ENCODE measurements around the gene CCDC106.

Gene CCDC106

DNA sequence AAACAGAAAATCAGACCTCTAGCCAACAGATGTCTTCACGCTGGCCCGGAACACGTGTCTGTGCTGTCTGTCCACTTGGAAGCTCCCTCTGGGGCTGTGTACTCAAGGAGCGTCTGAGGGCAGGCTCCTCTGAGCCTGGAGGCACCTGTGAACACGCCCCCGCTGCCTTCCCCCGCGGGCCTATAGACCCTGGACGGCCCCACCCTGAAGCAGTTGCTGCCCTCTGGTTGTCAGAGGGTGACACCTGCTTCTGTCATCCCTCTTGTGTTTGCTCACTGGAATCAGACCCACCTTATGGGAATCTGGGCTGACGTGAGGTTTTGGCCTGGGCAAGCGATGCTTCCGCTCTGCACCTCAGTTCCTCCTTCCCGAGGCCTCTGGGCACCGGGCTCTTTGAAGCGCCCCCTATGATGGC is 46.2 kb downstream of the CCDC106 start:
- no peaks in the 10 kb centered on the region for H3K27me3 ChIP-seq (ENCODE audit: control insufficient read depth, insufficient read depth, low read length)
- H3K79me2 ChIP-seq = peaks cover 7% of the 10 kb centered on the region
- H2AFZ ChIP-seq = no peak overlapping the region
- no peak overlapping the region for H3K27ac ChIP-seq
- TF ChIP-seq, protein P1, sequence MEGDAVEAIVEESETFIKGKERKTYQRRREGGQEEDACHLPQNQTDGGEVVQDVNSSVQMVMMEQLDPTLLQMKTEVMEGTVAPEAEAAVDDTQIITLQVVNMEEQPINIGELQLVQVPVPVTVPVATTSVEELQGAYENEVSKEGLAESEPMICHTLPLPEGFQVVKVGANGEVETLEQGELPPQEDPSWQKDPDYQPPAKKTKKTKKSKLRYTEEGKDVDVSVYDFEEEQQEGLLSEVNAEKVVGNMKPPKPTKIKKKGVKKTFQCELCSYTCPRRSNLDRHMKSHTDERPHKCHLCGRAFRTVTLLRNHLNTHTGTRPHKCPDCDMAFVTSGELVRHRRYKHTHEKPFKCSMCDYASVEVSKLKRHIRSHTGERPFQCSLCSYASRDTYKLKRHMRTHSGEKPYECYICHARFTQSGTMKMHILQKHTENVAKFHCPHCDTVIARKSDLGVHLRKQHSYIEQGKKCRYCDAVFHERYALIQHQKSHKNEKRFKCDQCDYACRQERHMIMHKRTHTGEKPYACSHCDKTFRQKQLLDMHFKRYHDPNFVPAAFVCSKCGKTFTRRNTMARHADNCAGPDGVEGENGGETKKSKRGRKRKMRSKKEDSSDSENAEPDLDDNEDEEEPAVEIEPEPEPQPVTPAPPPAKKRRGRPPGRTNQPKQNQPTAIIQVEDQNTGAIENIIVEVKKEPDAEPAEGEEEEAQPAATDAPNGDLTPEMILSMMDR (IDR thresholded peaks at IDR 0.05) = no peak
- H3K9ac ChIP-seq = no peak overlapping the region
- peaks cover 6% of the 10 kb centered on the region for H3K4me1 ChIP-seq
- no peak overlapping the region for H3K4me3 ChIP-seq (ENCODE audit: low read depth, low read length)
- no peak overlapping the region for H3K4me2 ChIP-seq (ENCODE audit: low read length)
- no peaks in the 10 kb centered on the region for H3K9me3 ChIP-seq (ENCODE audit: control insufficient read depth, low read length)
- H3K36me3 ChIP-seq (ENCODE audit: control insufficient read depth, insufficient read depth, low read length) = no peaks in the 10 kb centered on the region

DNA sequence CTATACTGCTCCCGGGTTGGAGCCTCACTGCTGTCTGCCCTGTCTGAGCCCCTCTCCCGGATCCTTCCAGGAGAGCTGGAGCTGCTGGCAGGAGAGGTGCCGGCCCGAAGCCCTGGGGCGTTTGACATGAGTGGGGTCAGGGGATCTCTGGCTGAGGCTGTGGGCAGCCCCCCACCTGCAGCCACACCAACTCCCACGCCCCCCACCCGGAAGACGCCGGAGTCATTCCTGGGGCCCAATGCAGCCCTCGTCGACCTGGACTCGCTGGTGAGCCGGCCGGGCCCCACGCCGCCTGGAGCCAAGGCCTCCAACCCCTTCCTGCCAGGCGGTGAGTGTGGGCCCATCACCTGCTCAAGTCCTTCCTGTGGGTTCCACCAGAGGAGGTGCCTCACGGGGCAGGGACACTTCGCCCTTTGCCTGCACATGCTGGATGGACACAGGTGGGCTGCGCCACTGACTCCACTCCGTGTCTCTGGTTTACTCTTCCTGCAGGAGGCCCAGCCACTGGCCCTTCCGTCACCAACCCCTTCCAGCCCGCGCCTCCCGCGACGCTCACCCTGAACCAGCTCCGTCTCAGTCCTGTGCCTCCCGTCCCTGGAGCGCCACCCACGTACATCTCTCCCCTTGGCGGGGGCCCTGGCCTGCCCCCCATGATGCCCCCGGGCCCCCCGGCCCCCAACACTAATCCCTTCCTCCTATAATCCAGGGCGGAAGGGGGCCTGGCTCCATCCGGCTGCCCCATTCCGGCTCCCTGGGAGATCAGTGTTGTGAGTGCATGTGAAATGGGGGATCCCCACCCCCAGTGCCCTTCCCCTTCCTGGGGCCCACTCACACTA is 46.9 kb downstream of the CCDC106 start:
- TF ChIP-seq, protein P1 (IDR thresholded peaks at IDR 0.05) = no peak
- H3K36me3 ChIP-seq (ENCODE audit: control insufficient read depth, insufficient read depth, low read length) = no peaks in the 10 kb centered on the region

DNA sequence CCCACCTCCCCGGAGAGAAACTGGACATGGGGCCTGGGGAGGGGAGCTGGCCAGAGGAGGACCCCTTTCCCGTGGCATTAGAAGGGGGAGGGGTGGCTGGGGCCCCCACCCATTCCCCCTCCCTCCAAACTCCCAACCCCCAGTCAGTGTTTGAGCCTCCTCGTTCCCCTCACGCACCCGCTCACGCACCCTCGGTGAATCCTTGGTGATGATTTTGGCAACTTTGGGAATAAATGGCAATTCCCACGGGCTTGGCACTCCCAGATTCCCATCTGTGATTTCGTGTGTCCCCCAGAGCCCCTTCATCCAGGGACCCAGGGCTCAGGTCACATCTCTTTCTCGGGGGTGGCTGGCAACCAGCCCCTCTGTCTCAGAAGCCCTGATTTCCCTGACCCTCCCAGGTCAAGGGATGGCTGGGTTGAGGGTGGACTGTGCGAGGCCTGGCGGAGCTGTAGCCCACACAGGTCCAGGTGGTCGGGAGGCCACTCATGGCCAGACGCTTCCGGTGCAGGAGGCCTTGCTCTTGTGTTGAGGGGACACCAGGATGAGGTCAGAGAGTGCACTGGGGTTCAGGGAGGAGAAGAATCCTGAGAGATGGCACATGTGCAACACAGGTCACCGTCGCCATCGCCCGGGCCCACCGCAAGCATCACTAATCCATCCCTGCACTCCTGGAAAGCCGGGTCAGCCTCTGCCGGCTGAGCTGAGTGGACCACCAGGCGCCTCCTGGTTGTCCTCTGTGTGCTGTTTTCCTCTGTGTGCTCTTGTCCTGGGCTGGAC is 47.7 kb downstream of the CCDC106 start:
- Histone ChIP-seq H3K4me2 (ENCODE audit: low read length) (no peak overlapping the region), H3K27ac (no peak overlapping the region)

More for the DNA sequence above, 46.9 kb downstream of the CCDC106 start:
- H3K9me3 ChIP-seq (ENCODE audit: control insufficient read depth, low read length) = no peaks in the 10 kb centered on the region
- no peak overlapping the region for H3K9ac ChIP-seq
- H3K4me1 ChIP-seq = peaks cover 6% of the 10 kb centered on the region
- H3K4me3 ChIP-seq (ENCODE audit: low read depth, low read length) = no peak overlapping the region
- H3K79me2 ChIP-seq = peaks cover 5% of the 10 kb centered on the region
- H2AFZ ChIP-seq = no peak overlapping the region
- H3K4me2 ChIP-seq (ENCODE audit: low read length) = no peak overlapping the region
- H3K27ac ChIP-seq = no peak overlapping the region
- no peaks in the 10 kb centered on the region for H3K27me3 ChIP-seq (ENCODE audit: control insufficient read depth, insufficient read depth, low read length)

DNA sequence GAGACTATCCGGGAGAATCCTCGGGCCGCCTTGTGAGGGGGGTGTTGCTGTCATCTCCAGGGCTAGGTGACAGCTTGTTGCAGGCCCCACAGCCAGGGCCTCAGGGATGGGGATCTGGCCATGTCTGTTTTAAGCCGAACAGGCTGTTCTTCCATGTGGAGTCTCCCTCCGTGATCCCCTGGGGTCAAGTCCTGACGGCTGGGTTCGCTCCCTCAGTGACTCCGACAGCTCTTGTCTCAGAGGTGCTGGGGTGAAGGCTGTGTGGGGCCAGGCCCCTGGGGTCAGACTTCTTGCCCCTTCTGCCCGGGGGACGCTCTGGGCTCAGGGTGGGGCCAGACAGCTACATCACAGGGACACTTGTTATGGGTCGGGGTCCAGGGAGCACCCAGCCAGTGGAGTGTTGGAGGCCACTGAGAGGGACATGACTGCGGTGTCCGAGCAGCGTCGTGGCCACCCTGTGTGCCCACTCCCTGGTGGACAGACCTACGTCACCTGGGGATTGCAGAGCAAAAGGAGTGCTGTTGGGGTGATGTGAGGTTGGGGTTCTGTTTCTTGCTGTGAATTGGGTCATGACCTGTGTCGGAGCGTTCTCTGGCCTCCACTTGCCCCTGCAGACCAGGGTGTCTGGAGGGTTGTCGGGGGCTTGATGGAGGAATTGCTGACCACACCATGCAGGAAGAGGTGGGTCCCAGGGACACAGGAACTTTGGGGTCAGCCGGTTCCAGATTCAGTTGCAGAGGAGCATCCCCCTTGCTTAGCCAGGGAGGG is 48.5 kb downstream of the CCDC106 start:
- H3K27ac ChIP-seq = no peak overlapping the region
- no peak overlapping the region for H2AFZ ChIP-seq
- no peaks in the 10 kb centered on the region for H3K79me2 ChIP-seq
- H3K9ac ChIP-seq = no peak overlapping the region
- H3K4me3 ChIP-seq (ENCODE audit: low read depth, low read length) = no peak overlapping the region
- no peaks in the 10 kb centered on the region for H3K27me3 ChIP-seq (ENCODE audit: control insufficient read depth, insufficient read depth, low read length)
- H3K4me2 ChIP-seq (ENCODE audit: low read length) = no peak overlapping the region
- TF ChIP-seq, protein P1 (IDR thresholded peaks at IDR 0.05) = no peak
- no peaks in the 10 kb centered on the region for H3K9me3 ChIP-seq (ENCODE audit: control insufficient read depth, low read length)
- H3K36me3 ChIP-seq (ENCODE audit: control insufficient read depth, insufficient read depth, low read length) = no peaks in the 10 kb centered on the region
- H3K4me1 ChIP-seq = no peaks in the 10 kb centered on the region

More for the DNA sequence above, 47.7 kb downstream of the CCDC106 start:
- H3K4me1 ChIP-seq = no peaks in the 10 kb centered on the region
- no peak overlapping the region for H2AFZ ChIP-seq
- H3K27me3 ChIP-seq (ENCODE audit: control insufficient read depth, insufficient read depth, low read length) = no peaks in the 10 kb centered on the region
- no peak overlapping the region for H3K9ac ChIP-seq
- no peaks in the 10 kb centered on the region for H3K36me3 ChIP-seq (ENCODE audit: control insufficient read depth, insufficient read depth, low read length)
- H3K9me3 ChIP-seq (ENCODE audit: control insufficient read depth, low read length) = no peaks in the 10 kb centered on the region
- no peak overlapping the region for H3K4me3 ChIP-seq (ENCODE audit: low read depth, low read length)
- TF ChIP-seq, protein P1 (IDR thresholded peaks at IDR 0.05) = no peak
- H3K79me2 ChIP-seq = peaks cover 2% of the 10 kb centered on the region
